ENCODE measurements around the gene PKDCC.

Gene PKDCC

DNA sequence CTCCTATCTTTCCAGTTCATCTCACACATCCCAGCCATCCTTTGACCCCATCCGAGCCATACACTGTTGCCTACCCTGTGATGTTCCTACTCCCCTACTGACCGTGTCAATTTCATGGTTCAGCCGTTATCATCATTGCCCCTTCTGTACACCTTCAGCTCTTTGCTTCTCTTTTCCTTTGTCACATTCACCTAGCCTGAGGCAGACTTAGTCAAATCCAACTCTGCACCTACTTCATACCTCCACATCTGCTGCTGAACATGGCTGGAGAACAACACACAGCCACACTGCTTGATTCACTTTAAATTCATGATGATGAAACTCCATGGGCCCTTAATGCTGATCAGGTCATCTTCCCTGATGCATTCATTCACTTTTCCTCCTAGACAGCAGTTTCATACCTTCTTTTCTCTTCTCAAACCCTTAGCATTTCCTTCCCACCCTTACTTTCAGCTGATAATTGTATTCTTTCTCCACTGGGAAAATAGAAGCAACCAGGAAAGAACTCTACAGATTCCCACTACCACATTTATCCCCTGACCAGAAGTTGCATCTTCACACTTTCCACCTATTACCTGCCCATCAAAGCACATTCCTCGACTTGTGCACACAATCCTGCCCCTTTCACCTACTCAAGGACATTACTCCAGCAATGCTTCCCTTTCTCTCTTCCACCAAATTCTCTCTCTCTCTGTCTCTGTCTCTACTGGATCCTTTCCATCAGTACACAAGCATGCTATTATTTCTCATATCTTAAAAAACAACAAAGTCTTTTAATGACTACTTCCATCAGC lies 59.6 kb downstream of the PKDCC start:
- DNase-seq, result no peak
